PC-3 (cell line): Measurements from ENCODE around the gene TEX52.

Source experiments
- CTCF ChIP-seq: fragments of 300-600 bp; sonication (generic); conservative IDR thresholded peaks from 2 replicates; pipeline ENCODE4 v1.5.1; 2017; ENCODE audit warnings: antibody characterized with exemption, low read depth, mild to moderate bottlenecking, low read length
- EZH2 ChIP-seq: fragments of 300-600 bp; sonication (generic); IDR thresholded peaks from one replicate; pipeline ENCODE4 v1.6.1; 2017; ENCODE audit warnings: antibody characterized with exemption, mild to moderate bottlenecking, low read length; ENCODE audit not compliant: unreplicated experiment
- EZH2phosphoT487 ChIP-seq: fragments of 300-600 bp; sonication (generic); IDR thresholded peaks from 2 replicates; pipeline ENCODE4 v1.6.1; 2018; ENCODE audit warnings: mild to moderate bottlenecking, antibody characterized with exemption, low read length, borderline replicate concordance

DNA sequence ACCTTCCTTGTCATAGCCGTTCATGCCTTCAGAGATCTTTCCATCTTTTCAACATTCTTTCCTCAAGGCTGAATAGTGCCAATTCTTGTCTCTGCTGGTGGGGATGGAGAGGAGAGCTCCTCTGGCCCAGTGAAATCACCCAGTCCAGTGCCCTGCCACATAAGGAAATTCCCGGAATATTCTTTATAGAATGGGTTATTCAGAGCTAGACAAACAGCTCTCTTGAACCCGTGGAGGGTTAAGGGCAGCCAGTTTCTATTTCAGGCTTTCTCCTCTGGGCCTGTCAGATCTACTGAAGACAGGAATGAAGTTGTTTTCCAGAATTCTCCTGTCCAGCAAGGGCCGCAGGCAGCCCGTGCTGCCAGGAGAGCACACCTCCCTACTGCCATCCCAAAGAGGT lies 13.9 kb downstream of the TEX52 start:
- no peak for TF ChIP-seq CTCF
- no peak for TF ChIP-seq EZH2phosphoT487
- no peak for TF ChIP-seq EZH2
